ENCODE results near the gene IFNA16. TPM values are rescaled to one million over a fixed set of nuclear protein-coding genes. Genes with fewer than 3 reads are reported as not detected.
"Not testable (repeated sequence)": the region's sequence is repeated elsewhere in the genome, so short reads cannot be mapped to it uniquely, and the experiment has no call there.

Gene IFNA16
- total RNA-seq (not detected), total RNA-seq (0 to 0.08 (median 0) reads per million in 172 experiments)
- not detected for polyA plus RNA-seq (2013, experiment 1 of 2)
- polyA plus RNA-seq (2013, experiment 2 of 2): not detected

GRCh38 chr9:21217211-21217610, at the start of gene IFNA16:
IFNA16 (minus strand) TSS chr9:21217311; CDS start chr9:21217305, 6 bp downstream.
- H3K4me1 ChIP-seq (ENCODE audit: insufficient read depth, low read length); H3K27me3 ChIP-seq (ENCODE audit: control insufficient read depth in 1 of 2, insufficient read depth in 2 of 2, low read length in 2 of 2); intact Hi-C loops (cut with DNase I, micrococcal nuclease); DNase-seq; H3K36me3 ChIP-seq (ENCODE audit: insufficient read depth, low read length); ATAC-seq (ENCODE audit: poor library complexity); H3K4me3 Mint-ChIP-seq; H3K9me3 Mint-ChIP-seq; H3K27ac Mint-ChIP-seq; H3K36me3 Mint-ChIP-seq (ENCODE audit: low read depth); H3K4me1 Mint-ChIP-seq (ENCODE audit: low read depth); POLR2A ChIA-PET; CTCF ChIA-PET; H3K4me3 ChIP-seq (ENCODE audit: low read length); H3K9me3 ChIP-seq (ENCODE audit: control insufficient read depth in 1 of 2, insufficient read depth in 1 of 2, low read length in 2 of 2); H3K27ac ChIP-seq (ENCODE audit: low read depth in 1 of 2, low read length in 2 of 2): not testable (repeated sequence)
- H3K27me3 Mint-ChIP-seq: peaks cover 31% of the 10 kb centered on the region

- no peaks in the 10 kb centered on the region for H3K9me3 Mint-ChIP-seq
- TF ChIP-seq CTCF (IDR thresholded peaks at IDR 0.05): no peak
- Histone ChIP-seq H3K36me3 (ENCODE audit: insufficient read depth, low read length) (no peaks in the 10 kb centered on the region), H3K9me3 (ENCODE audit: control insufficient read depth in 1 of 2, insufficient read depth in 1 of 2, low read length in 2 of 2) (no peaks in the 10 kb centered on the region), H3K4me3 (ENCODE audit: low read length) (no peak overlapping the region), H3K27ac (ENCODE audit: low read depth in 1 of 2, low read length in 2 of 2) (no peak overlapping the region), H3K27me3 (ENCODE audit: control insufficient read depth in 1 of 2, insufficient read depth in 2 of 2, low read length in 2 of 2) (peaks cover 0 to 3% of the 10 kb centered on the region in 2 experiments), H3K4me1 (ENCODE audit: insufficient read depth, low read length) (no peaks in the 10 kb centered on the region)
- ChIA-PET POLR2A (no interaction called here), CTCF (no interaction called here)
- intact Hi-C loops (cut with DNase I, micrococcal nuclease): no loop called here
- ATAC-seq (ENCODE audit: poor library complexity): no peak
- no peaks in the 10 kb centered on the region for H3K36me3 Mint-ChIP-seq (ENCODE audit: low read depth)
- DNase-seq: no peak
- no peak overlapping the region for H3K27ac Mint-ChIP-seq
- peaks cover 9% of the 10 kb centered on the region for H3K27me3 Mint-ChIP-seq
- H3K4me1 Mint-ChIP-seq (ENCODE audit: low read depth): no peaks in the 10 kb centered on the region
- no peak overlapping the region for H3K4me3 Mint-ChIP-seq
Measured at GRCh38 chr9:21265421-21266189, 48.5 kb upstream of the IFNA16 start.

- intact Hi-C loops (cut with DNase I, micrococcal nuclease): no loop called here
- no peak overlapping the region for H3K27ac ChIP-seq (ENCODE audit: low read depth in 1 of 2, low read length in 2 of 2)
- peaks cover 3% of the 10 kb centered on the region for H3K4me1 ChIP-seq (ENCODE audit: insufficient read depth, low read length)
- Mint-ChIP-seq H3K9me3 (no peaks in the 10 kb centered on the region), H3K4me1 (ENCODE audit: low read depth) (peaks cover 5% of the 10 kb centered on the region), H3K27me3 (no peaks in the 10 kb centered on the region), H3K36me3 (ENCODE audit: low read depth) (no peaks in the 10 kb centered on the region), H3K4me3 (no peak overlapping the region), H3K27ac (no peak overlapping the region)
- H3K9me3 ChIP-seq (ENCODE audit: control insufficient read depth in 1 of 2, insufficient read depth in 1 of 2, low read length in 2 of 2): no peaks in the 10 kb centered on the region
- no peak overlapping the region for H3K4me3 ChIP-seq (ENCODE audit: low read length)
- ATAC-seq (ENCODE audit: poor library complexity) (no peak), DNase-seq (no peak)
- no peak for TF ChIP-seq CTCF (IDR thresholded peaks at IDR 0.05)
- H3K27me3 ChIP-seq (ENCODE audit: control insufficient read depth in 1 of 2, insufficient read depth in 2 of 2, low read length in 2 of 2): peaks cover 0 to 4% of the 10 kb centered on the region in 2 experiments
- H3K36me3 ChIP-seq (ENCODE audit: insufficient read depth, low read length): no peaks in the 10 kb centered on the region
- ChIA-PET POLR2A (no interaction called here), CTCF (no interaction called here)
Measured at GRCh38 chr9:21255538-21256212, 38.6 kb upstream of the IFNA16 start.

All from CD4-positive, alpha-beta T cell (primary cell).